A549 treated with DMSO at 1 μM for 4 hours (cell line): Measurements from ENCODE around the gene HACE1. TPM values are rescaled to one million over a fixed set of nuclear protein-coding genes. Genes with fewer than 3 reads are reported as not detected.

ENCODE experiments used
- total RNA-seq: library from RNA; stranded (reverse); fragments of 200-300 nt; extraction: Qiagen RNA extraction; gene quantifications from 5 replicates; pipeline ENCODE4 v1.2.3, GENCODE V29; 2022; ENCODE audit warnings: low read depth

Gene HACE1
- 2.1 to 3.9 TPM (median 3.2 TPM) in 5 replicates for total RNA-seq

GRCh38 chr6:104859225-104860146 lies at the start of gene HACE1:
Gene HACE1, minus strand, starts transcription at chr6:104859919. Its CDS starts 277 bp downstream, at chr6:104859642.

Other genes with a start within 250 kb of the HACE1 start
- gene LIN28B, start 97.2 kb upstream of the HACE1 start, total RNA-seq = 1.4 to 2.1 TPM (median 1.9 TPM) in 5 replicates